ENCODE measurements around the gene ZCCHC2. TPM values are rescaled to one million over a fixed set of nuclear protein-coding genes. Genes with fewer than 3 reads are reported as not detected.

The ZCCHC2 gene
- total and polyA plus RNA-seq, 9 of the 15 experiments (the other 6 are each of a cell fraction or from before 2014, with no cell fraction given), result 1.0 to 9.2 (median 6.0) TPM

GRCh38 chr18:62607302-62607701 is 84.5 kb downstream of the ZCCHC2 start (continued):
- TF ChIP-seq OTX1 (CRISPR knock-in tag; IDR thresholded peaks at IDR 0.05) (no peak), SMAD2 (IDR thresholded peaks at IDR 0.05; ENCODE audit: low read depth, low read length) (no peak), SFPQ (IDR thresholded peaks at IDR 0.05; ENCODE audit: low read depth, low read length) (no peak), FOXP4 (CRISPR knock-in tag; IDR thresholded peaks at IDR 0.05; ENCODE audit: borderline replicate concordance) (no peak), MCM3 (IDR thresholded peaks at IDR 0.05) (no peak)
- TF ChIP-seq, protein P1, sequence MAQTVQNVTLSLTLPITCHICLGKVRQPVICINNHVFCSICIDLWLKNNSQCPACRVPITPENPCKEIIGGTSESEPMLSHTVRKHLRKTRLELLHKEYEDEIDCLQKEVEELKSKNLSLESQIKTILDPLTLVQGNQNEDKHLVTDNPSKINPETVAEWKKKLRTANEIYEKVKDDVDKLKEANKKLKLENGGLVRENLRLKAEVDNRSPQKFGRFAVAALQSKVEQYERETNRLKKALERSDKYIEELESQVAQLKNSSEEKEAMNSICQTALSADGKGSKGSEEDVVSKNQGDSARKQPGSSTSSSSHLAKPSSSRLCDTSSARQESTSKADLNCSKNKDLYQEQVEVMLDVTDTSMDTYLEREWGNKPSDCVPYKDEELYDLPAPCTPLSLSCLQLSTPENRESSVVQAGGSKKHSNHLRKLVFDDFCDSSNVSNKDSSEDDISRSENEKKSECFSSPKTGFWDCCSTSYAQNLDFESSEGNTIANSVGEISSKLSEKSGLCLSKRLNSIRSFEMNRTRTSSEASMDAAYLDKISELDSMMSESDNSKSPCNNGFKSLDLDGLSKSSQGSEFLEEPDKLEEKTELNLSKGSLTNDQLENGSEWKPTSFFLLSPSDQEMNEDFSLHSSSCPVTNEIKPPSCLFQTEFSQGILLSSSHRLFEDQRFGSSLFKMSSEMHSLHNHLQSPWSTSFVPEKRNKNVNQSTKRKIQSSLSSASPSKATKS (CRISPR knock-in tag; IDR thresholded peaks at IDR 0.05), result no peak
- TF ChIP-seq, protein P2, sequence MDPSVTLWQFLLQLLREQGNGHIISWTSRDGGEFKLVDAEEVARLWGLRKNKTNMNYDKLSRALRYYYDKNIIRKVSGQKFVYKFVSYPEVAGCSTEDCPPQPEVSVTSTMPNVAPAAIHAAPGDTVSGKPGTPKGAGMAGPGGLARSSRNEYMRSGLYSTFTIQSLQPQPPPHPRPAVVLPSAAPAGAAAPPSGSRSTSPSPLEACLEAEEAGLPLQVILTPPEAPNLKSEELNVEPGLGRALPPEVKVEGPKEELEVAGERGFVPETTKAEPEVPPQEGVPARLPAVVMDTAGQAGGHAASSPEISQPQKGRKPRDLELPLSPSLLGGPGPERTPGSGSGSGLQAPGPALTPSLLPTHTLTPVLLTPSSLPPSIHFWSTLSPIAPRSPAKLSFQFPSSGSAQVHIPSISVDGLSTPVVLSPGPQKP (CRISPR knock-in tag; IDR thresholded peaks at IDR 0.05), result no peak

Data from K562 (cell line).